Measurements from ENCODE around the gene CFAP251.

GRCh38 chr12:121981456-121981855 is 63.1 kb downstream of the CFAP251 start:
- TF ChIP-seq RAD21 (IDR thresholded peaks at IDR 0.05; ENCODE audit: low read depth) (no peak), EP300 (IDR thresholded peaks at IDR 0.05; ENCODE audit: borderline replicate concordance) (no peak), NFIC (IDR thresholded peaks at IDR 0.05) (no peak), TAF1 (IDR thresholded peaks at IDR 0.05; ENCODE audit: low read depth) (no peak)

Measured in Ishikawa (cell line).